ENCODE data around the gene SLC35F3.

SLC35F3 gene

DNA sequence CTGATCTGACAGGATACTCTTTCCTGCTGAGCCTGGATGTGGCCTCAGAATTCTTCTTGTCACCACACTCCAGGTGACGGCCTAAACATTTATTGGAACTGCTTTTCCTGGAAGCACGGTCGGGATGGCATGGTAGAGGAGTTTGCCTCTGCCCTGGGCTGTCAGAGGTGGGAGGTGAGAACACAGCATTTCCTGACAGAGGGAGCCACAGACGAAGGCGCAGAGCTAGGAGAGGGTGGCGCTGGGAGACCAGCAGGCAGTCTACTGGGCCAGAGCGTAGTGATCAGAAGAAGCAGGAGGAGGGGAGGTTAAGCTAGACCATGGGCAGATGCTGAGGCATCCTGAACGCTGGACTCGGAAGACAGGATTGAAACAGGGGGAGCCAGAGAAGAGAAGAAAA lies 315.2 kb downstream of the SLC35F3 start:
- Mint-ChIP-seq H3K4me1 (ENCODE audit: low read depth) (peaks cover 10% of the 10 kb centered on the region), H3K27ac (no peak overlapping the region), H3K9me3 (ENCODE audit: low read depth) (no peaks in the 10 kb centered on the region), H3K36me3 (no peaks in the 10 kb centered on the region), H3K27me3 (peaks cover 8% of the 10 kb centered on the region), H3K4me3 (no peak overlapping the region)

DNA sequence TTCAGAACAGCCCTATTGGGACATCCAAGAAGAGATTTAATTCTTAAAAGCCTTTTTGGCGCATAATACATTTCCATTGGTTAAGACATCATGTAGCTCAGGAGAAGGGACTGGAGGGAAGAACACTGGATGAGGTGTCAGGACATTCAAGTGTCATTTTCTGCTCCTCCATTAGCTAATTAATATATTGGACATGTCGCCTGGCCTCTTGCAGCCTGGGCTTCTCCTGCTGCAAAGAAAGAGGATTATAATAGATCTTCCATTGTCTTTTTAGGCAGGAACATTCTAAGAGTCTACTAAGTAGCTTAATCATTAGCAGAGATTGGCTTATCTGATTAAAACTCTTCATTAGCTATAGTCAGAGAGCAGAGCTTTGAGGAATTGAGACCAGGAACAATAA lies 317.1 kb downstream of the SLC35F3 start:
- Mint-ChIP-seq H3K36me3 (no peaks in the 10 kb centered on the region), H3K4me1 (ENCODE audit: low read depth) (peaks cover 3% of the 10 kb centered on the region), H3K27ac (no peak overlapping the region)

DNA sequence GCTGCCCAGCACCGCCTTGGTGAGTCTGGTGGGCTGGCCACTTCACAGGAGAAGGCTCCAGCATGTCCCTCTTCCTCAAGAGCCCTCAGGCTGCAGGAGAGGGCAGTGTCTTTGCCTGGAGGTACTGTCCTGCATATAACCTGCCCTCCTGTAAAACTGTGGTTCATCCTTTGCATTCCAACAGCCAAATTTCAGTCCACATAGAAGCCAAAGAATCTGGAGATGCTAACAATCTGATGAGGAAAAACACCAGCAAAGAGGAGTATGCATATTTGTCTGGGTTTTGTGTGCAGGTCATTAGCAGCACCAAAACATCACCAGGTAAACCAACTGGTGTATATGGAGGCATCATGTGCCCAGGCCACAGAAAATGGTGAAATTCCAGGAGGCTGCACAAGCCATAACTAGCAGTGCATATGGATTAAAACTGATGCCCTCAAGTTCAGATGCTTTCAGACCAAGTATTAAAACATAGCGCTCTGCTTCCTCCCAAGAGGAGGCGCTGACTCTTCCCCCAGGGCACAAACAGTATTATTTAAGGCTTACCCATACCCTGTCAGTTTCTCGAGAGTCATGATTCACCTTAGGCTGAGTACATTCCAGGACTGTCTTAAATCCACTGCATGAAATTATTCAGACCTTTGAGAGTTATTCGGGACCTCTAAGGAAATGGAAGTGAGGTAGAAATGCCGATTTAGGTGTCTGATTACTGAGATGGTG lies 318.2 kb downstream of the SLC35F3 start:
- Mint-ChIP-seq H3K27me3 (peaks cover 2% of the 10 kb centered on the region), H3K36me3 (no peaks in the 10 kb centered on the region), H3K4me1 (ENCODE audit: low read depth) (no peaks in the 10 kb centered on the region), H3K4me3 (no peak overlapping the region), H3K27ac (no peak overlapping the region), H3K9me3 (ENCODE audit: low read depth) (no peaks in the 10 kb centered on the region)

More for the DNA sequence above, 317.1 kb downstream of the SLC35F3 start:
- Mint-ChIP-seq H3K9me3 (ENCODE audit: low read depth) (no peaks in the 10 kb centered on the region), H3K27me3 (peaks cover 3% of the 10 kb centered on the region), H3K4me3 (no peak overlapping the region)

DNA sequence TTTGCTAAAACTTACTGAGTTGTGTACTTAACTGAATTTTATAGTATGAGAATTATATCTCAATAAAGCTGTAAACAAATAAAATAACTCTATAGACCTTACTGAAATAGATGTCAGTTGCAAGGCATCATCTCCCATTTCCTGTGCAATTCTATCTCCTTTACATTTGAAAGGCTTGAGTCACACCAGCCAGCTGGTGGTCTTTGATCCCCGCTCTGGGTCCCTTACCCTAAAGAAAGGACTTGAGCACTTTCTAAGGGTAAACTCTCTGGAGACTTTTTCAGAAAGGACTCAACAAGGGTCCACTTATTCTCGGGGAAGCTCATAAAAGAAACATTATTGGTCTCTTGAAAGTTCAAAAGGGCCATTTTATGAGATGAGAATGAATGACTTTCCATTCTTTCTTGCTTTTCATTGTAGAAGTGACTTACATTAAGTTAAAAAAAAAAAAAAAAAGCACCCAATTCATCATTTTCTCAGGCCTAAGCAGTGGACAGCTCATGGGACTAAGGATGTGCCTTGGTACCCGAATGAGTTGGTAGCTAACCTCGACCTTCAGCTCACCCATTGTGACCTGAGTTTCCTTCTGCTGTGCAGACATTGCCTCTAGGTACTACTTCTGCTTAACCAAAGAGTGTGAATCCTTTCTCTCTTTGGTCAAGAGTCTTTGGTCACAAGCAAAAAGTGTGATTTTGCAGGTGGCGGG lies 321.8 kb downstream of the SLC35F3 start:
- Mint-ChIP-seq H3K4me1 (ENCODE audit: low read depth) (peaks cover 7% of the 10 kb centered on the region), H3K27me3 (peaks cover 3% of the 10 kb centered on the region), H3K36me3 (no peaks in the 10 kb centered on the region), H3K27ac (no peak overlapping the region), H3K4me3 (no peak overlapping the region), H3K9me3 (ENCODE audit: low read depth) (no peaks in the 10 kb centered on the region)

DNA sequence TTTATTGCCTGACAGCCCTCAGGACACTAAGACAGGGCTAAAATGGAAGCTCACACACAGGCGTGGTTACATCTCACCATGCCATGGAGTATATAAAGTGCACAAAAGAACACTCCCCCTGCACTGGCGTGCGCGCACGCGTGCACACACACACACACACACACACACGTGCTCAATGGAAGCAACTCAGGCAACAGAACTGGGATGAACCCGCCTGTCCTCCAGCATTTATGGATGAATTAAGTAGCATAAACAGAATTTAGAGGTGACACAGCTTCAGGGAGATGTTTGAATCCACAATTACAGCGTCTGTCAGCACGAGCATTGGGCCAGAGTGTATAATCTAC lies 322.3 kb downstream of the SLC35F3 start:
- Mint-ChIP-seq H3K9me3 (ENCODE audit: low read depth) (no peaks in the 10 kb centered on the region), H3K27ac (no peak overlapping the region), H3K4me1 (ENCODE audit: low read depth) (peaks cover 7% of the 10 kb centered on the region), H3K27me3 (peaks cover 3% of the 10 kb centered on the region), H3K4me3 (no peak overlapping the region), H3K36me3 (no peaks in the 10 kb centered on the region)

DNA sequence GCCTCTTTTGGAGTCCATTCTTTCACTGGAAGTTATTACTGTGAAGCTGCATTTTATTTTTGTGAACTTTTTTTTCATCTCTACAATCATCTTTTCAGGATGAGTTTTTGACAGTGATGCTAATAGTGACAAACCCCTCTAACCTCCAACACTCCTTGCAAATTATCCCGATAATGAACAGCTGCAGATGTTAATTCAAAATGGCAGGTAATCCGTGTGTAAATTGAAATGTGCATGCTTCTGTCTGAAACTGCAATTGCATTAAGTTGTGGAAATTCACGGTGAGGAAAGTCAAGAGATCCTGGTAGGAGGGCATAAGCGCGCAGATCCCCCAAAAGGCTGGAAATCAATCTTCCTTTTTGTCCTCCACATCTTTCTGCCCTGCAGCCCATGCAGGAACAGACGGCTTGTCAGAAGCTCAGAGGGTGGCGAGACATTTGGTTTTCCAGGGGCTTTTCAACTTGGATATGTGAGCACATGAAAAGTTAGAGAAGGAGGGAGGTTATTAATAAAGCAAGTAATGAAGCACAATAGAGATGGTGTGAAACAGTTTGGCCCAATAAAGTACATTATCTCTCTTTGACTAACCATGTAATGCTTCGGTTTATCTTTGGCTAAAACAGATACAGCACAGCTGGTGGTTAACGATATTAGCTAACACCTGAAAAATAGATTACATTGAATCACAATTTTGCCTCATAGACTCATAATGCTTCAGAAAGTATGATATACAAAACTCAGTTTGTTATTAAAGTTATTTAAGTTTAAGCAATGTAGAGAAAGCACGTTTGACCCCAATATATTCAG lies 325.3 kb downstream of the SLC35F3 start:
- H3K4me1 Mint-ChIP-seq (ENCODE audit: low read depth), result peaks cover 7% of the 10 kb centered on the region
- peaks cover 3% of the 10 kb centered on the region for H3K27me3 Mint-ChIP-seq
- H3K4me3 Mint-ChIP-seq, result no peak overlapping the region
- H3K27ac Mint-ChIP-seq, result no peak overlapping the region
- H3K9me3 Mint-ChIP-seq (ENCODE audit: low read depth), result no peaks in the 10 kb centered on the region
- H3K36me3 Mint-ChIP-seq, result no peaks in the 10 kb centered on the region

DNA sequence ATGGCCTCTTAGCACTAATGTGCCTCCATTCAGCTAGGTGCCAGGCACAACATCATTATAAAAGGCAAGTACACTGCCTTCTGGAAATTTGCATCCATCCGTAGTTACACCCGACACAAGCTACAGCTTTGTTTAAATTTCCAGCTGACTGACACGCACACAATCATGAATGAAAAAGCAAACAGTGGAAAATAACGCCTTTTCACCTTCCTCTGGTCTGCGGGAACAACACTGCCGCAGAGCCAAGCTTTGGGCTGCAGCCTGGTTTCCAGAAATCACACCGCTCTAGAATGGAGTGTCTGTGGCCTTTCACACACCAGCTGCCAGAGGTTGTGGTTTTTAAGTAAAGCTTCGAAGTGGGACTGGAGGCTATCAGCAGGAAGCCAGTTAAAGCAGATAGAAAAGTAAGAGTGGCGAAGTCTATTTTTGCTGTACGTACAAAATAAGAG lies 326.0 kb downstream of the SLC35F3 start:
- H3K4me1 Mint-ChIP-seq (ENCODE audit: low read depth), result peaks cover 7% of the 10 kb centered on the region
- peak overlapping the region; percentile 11 for H3K4me3 Mint-ChIP-seq
- H3K27me3 Mint-ChIP-seq, result peaks cover 3% of the 10 kb centered on the region
- no peaks in the 10 kb centered on the region for H3K9me3 Mint-ChIP-seq (ENCODE audit: low read depth)
- no peaks in the 10 kb centered on the region for H3K36me3 Mint-ChIP-seq
- no peak overlapping the region for H3K27ac Mint-ChIP-seq

DNA sequence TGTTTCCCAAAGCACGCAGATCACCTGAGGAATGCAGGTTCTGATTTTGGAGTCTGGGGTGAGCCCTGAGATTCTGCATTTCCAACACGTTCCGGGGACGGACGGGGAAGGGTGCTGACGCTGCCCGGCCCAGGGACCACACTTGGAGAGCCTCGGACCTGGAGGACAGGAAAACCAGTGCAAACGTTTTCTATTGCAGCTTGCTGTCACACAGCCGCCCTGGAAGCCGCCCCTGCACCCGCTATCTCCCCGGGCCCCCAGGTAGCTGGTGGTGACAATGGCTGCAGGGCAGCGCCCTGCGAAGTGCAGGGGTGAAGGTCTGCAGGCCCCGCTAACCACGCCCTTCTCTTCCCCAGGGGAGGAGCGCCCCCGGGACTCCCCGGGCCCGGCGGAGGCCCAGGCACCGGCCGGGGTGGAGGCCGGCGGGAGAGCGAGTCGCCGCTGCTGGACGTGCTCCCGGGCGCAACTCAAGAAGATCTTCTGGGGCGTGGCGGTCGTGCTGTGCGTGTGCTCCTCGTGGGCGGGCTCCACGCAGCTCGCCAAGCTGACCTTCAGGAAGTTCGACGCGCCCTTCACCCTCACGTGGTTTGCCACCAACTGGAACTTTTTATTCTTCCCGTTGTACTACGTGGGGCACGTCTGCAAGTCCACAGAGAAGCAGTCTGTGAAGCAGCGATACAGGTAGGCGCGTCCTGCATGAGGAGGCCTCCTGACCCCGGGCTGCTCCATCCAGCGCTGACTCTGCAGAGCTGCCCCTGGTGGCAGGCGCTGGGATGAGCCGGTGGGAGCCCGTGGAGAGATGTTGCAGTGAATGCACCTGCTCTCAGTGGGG lies 326.8 kb downstream of the SLC35F3 start:
- no peaks in the 10 kb centered on the region for H3K9me3 Mint-ChIP-seq (ENCODE audit: low read depth)
- peaks cover 7% of the 10 kb centered on the region for H3K4me1 Mint-ChIP-seq (ENCODE audit: low read depth)
- no peak overlapping the region for H3K27ac Mint-ChIP-seq
- H3K27me3 Mint-ChIP-seq, result peaks cover 3% of the 10 kb centered on the region
- no peaks in the 10 kb centered on the region for H3K36me3 Mint-ChIP-seq
- peak overlapping the region; percentile 11 for H3K4me3 Mint-ChIP-seq

DNA sequence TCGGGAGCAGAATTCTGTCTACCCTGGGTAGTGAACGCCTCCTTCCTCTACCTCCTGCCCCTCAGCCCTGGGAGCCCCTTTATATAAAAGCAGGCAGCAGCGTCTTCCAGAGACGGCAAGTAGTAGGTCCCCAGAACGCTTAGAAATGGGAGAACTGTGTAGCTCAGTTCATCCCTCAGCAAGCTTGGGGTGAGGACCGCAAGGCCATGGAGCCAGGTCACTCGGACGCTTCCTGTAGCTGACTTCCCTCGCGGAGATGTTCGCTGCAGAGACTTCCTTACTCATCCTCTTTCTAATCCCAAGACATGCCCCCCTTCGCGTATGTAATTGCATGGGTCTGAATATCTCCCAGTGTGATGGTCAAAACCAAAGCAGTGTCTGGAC lies 327.4 kb downstream of the SLC35F3 start:
- no peaks in the 10 kb centered on the region for H3K36me3 Mint-ChIP-seq
- no peak overlapping the region for H3K27ac Mint-ChIP-seq
- H3K9me3 Mint-ChIP-seq (ENCODE audit: low read depth), result no peaks in the 10 kb centered on the region
- no peak overlapping the region for H3K4me3 Mint-ChIP-seq
- H3K27me3 Mint-ChIP-seq, result peaks cover 3% of the 10 kb centered on the region
- H3K4me1 Mint-ChIP-seq (ENCODE audit: low read depth), result peaks cover 7% of the 10 kb centered on the region

DNA sequence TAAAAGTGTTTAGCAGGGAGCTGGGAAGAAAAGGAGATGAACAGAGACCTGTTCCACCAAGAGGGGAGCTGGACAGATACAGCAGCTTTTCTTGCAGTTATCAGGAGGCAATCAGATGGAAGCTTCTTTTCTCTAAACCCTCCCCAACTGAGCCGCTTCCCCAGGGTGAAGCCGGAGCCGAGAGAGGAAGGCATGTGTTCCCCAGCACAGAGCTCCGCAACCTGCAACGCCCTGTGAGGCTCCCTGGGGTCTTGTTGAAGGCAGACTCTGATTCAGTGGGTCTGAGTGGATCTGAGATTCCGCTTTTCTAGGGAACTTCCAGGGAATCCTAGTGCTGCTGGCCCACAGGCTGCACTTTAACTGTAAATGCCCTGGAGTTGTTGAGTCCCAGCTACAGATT lies 329.7 kb downstream of the SLC35F3 start:
- Mint-ChIP-seq H3K27ac (no peak overlapping the region), H3K27me3 (peaks cover 3% of the 10 kb centered on the region)

DNA sequence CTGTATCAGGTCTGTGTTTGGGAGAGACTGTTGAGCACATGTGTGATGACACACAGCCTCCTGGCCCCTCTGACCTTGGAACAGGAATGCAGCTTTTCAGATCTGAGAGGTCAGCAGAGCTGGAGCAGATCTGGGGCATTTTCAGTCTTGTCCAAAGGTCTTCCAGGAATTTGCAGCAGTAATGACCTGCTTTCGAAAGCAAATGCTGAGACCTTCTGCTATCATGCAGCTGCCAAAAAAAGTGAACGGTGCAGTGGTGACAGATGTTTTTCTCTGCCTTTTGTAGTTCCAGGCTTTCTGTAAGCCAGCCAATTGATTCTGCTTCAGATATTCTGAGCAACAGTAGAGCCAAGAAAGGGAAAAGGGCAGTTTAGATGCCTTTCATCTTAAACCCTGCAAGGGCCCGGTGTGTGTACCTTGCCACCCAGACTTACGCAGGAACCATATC lies 331.0 kb downstream of the SLC35F3 start:
- peaks cover 4% of the 10 kb centered on the region for H3K4me1 Mint-ChIP-seq (ENCODE audit: low read depth)
- H3K9me3 Mint-ChIP-seq (ENCODE audit: low read depth), result no peaks in the 10 kb centered on the region
- H3K4me3 Mint-ChIP-seq, result no peak overlapping the region
- no peaks in the 10 kb centered on the region for H3K36me3 Mint-ChIP-seq
- peaks cover 2% of the 10 kb centered on the region for H3K27me3 Mint-ChIP-seq
- no peak overlapping the region for H3K27ac Mint-ChIP-seq

More for the DNA sequence above, 329.7 kb downstream of the SLC35F3 start:
- no peak overlapping the region for H3K4me3 Mint-ChIP-seq
- H3K4me1 Mint-ChIP-seq (ENCODE audit: low read depth), result peaks cover 7% of the 10 kb centered on the region
- no peaks in the 10 kb centered on the region for H3K9me3 Mint-ChIP-seq (ENCODE audit: low read depth)
- H3K36me3 Mint-ChIP-seq, result no peaks in the 10 kb centered on the region

DNA sequence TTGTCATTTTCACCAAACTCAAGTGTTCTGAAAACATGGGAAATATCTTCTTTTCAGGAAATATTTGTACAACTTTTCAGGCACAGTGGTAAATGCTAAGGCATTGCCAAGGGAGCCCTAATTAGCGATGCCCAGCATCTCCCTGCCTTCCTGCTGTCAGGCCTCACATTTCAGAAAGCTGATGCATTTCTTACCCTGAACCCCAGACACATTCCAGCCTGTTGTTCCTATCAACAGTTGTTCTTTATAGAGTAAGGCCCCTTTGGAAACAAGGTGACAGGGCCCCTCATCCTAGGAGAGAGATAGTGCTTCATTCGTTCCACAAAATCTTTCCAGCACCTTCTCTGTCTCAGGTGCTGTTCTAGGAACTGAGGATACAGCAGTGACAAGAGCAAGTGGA lies 332.9 kb downstream of the SLC35F3 start:
- no peak overlapping the region for H3K27ac Mint-ChIP-seq
- no peak overlapping the region for H3K4me3 Mint-ChIP-seq
- no peaks in the 10 kb centered on the region for H3K9me3 Mint-ChIP-seq (ENCODE audit: low read depth)
- H3K4me1 Mint-ChIP-seq (ENCODE audit: low read depth), result no peaks in the 10 kb centered on the region
- H3K36me3 Mint-ChIP-seq, result no peaks in the 10 kb centered on the region
- peaks cover 2% of the 10 kb centered on the region for H3K27me3 Mint-ChIP-seq

DNA sequence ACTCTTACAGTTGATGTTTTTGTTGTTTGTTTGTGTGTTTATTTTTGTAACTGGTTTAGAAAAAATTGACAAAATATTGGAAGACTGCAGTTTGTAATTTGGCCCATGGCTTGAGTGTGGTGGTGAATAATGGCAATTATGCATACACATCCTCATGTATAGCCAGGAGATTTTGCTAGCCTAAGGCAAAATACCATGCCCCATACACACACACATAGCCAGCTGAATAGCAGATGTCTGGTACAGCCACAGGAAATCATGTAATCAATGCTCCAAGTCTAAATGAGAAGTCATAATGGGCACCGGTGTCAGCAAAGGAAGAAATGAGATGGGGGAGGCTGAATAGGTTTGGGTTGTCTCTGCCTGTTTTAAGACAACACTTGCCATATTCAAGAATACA lies 333.6 kb downstream of the SLC35F3 start:
- Mint-ChIP-seq H3K36me3 (no peaks in the 10 kb centered on the region), H3K4me1 (ENCODE audit: low read depth) (no peaks in the 10 kb centered on the region), H3K27me3 (peaks cover 2% of the 10 kb centered on the region), H3K4me3 (no peak overlapping the region), H3K9me3 (ENCODE audit: low read depth) (no peaks in the 10 kb centered on the region), H3K27ac (no peak overlapping the region)

DNA sequence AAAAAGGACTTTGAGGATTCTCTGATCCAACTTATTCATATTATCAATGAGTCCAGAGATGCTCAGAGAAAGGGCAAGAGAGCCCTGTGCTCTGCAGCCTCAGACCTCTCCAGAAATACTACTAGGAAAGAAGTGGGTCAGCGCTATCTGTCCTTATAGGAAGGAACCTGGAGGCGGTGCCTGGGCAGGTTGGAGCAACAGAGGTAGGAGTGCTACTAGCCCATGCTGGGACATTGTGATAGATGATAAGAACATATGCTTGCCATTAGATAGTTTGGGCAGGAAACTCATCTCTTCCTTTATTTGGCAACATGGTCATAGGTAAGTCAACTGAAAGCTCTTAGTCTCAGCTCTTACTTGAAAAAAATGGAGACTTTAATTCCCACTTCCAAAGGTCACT lies 335.0 kb downstream of the SLC35F3 start:
- no peak overlapping the region for H3K27ac Mint-ChIP-seq

More for the DNA sequence above, 335.0 kb downstream of the SLC35F3 start:
- Mint-ChIP-seq H3K4me1 (ENCODE audit: low read depth) (no peaks in the 10 kb centered on the region), H3K36me3 (no peaks in the 10 kb centered on the region), H3K9me3 (ENCODE audit: low read depth) (no peaks in the 10 kb centered on the region), H3K4me3 (no peak overlapping the region), H3K27me3 (peaks cover 2% of the 10 kb centered on the region)

All from activated naive CD8-positive, alpha-beta T cell (primary cell).